Neural progenitor cell (in vitro differentiated cells): ENCODE data around the gene CD164L2. TPM values are rescaled to one million over a fixed set of nuclear protein-coding genes. Genes with fewer than 3 reads are reported as not detected.

Experiments used
- DNase-seq: peaks from one replicate; pipeline ENCODE4 v3.0.0-alpha.2; 2016; ENCODE audit warnings: low spot score
- H2AFZ ChIP-seq: fragments of 200-600 bp; sonication (generic); replicated peaks from 2 replicates; pipeline ENCODE4 v1.6.1; 2016; ENCODE audit warnings: antibody characterized with exemption
- H3F3A ChIP-seq: fragments of 200-600 bp; sonication (generic); 2 replicates; pipeline ENCODE4 v1.6.1; 2016; ENCODE audit warnings: antibody characterized with exemption, low read depth
- H3K27ac ChIP-seq: fragments of 200-600 bp; sonication (generic); 2 replicates; pipeline ENCODE4 v1.5.1; 2016; ENCODE audit warnings: mild to moderate bottlenecking
- H3K27me3 ChIP-seq: fragments of 200-600 bp; sonication (generic); 2 replicates; pipeline ENCODE4 v1.6.1; 2016; ENCODE audit warnings: mild to moderate bottlenecking, moderate library complexity
- H3K36me3 ChIP-seq: fragments of 200-600 bp; sonication (generic); 2 replicates; pipeline ENCODE4 v1.5.1; 2016
- H3K4me1 ChIP-seq: fragments of 200-600 bp; sonication (generic); 2 replicates; pipeline ENCODE4 v1.6.1; 2016; ENCODE audit warnings: mixed run types
- H3K4me2 ChIP-seq: fragments of 200-600 bp; sonication (generic); 2 replicates; pipeline ENCODE4 v1.6.1; 2016
- H3K4me3 ChIP-seq: fragments of 200-600 bp; sonication (generic); 2 replicates; pipeline ENCODE4 v1.5.1; 2016
- H3K79me2 ChIP-seq: fragments of 200-600 bp; sonication (generic); 2 replicates; pipeline ENCODE4 v1.6.1; 2016; ENCODE audit warnings: low read depth
- H3K9ac ChIP-seq: fragments of 200-600 bp; sonication (generic); 2 replicates; pipeline ENCODE4 v1.6.1; 2016
- H3K9me3 ChIP-seq: fragments of 200-600 bp; sonication (generic); 2 replicates; pipeline ENCODE4 v1.5.1; 2016; ENCODE audit warnings: low read depth
- H4K20me1 ChIP-seq: fragments of 200-600 bp; sonication (generic); 2 replicates; pipeline ENCODE4 v1.6.1; 2016; ENCODE audit warnings: low read depth
- H3K27ac Mint-ChIP-seq: 3 replicates; pipeline ENCODE4 v1.8.0; 2021; ENCODE audit warnings: mixed read lengths
- H3K27me3 Mint-ChIP-seq: 2 replicates; pipeline ENCODE4 v1.8.0; 2022; ENCODE audit warnings: low read depth, mild to moderate bottlenecking, inconsistent platforms, moderate library complexity, mixed read lengths; ENCODE audit not compliant: insufficient read depth
- H3K36me3 Mint-ChIP-seq: 3 replicates; pipeline ENCODE4 v1.8.0; 2021; ENCODE audit warnings: mixed read lengths
- H3K4me1 Mint-ChIP-seq: 3 replicates; pipeline ENCODE4 v1.8.0; 2021; ENCODE audit warnings: mixed read lengths
- H3K4me3 Mint-ChIP-seq: 3 replicates; pipeline ENCODE4 v1.8.0; 2021; ENCODE audit warnings: mild to moderate bottlenecking, moderate library complexity, mixed read lengths
- H3K9me3 Mint-ChIP-seq: 3 replicates; pipeline ENCODE4 v1.8.0; 2020; ENCODE audit warnings: mixed read lengths
- CTCF ChIP-seq: fragments of 200-600 bp; sonication (generic); IDR thresholded peaks from 2 replicates; pipeline ENCODE4 v1.5.1; 2017; ENCODE audit warnings: antibody characterized with exemption, mild to moderate bottlenecking
- EZH2 ChIP-seq: fragments of 200-600 bp; sonication (generic); IDR thresholded peaks from 2 replicates; pipeline ENCODE4 v1.6.1; 2017; ENCODE audit warnings: antibody characterized with exemption, mild to moderate bottlenecking, moderate library complexity
- EZH2phosphoT487 ChIP-seq: fragments of 200-600 bp; sonication (generic); IDR thresholded peaks from 2 replicates; pipeline ENCODE4 v1.6.1; 2017; ENCODE audit warnings: antibody characterized with exemption
- total RNA-seq: library from RNA; depleted of rRNA; stranded (reverse); fragments of >200 nt; gene quantifications from 2 replicates; pipeline ENCODE4 v1.2.3, GENCODE V29; 2015; ENCODE audit warnings: low replicate concordance

CD164L2 gene
- total RNA-seq, 1 donor from 2014 or later: 1.6 TPM

DNA sequence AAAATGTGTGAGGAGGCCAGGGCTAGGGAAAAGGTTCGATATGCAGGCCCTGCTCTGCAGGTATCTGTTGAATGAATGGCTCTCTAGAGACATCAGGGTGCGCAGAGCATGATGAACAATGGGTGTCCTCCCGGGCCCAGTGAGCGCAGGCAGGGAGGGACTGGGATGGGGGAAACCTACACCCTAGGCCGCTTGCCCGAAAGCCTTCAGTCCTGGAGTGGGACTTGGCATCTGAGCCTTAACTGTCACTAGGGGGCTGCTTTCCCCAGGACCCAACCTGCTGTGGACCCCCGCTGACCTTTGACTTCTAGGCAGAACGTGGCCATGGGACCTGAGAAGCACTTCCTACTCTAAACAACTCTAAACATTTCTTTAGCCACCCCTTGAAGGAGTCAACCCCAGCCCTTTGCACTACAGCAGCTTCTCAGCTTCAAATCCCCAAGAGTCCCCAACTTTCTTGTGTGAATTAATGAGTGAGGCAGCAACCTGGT, 15.9 kb downstream of the CD164L2 start:
- no peak for TF ChIP-seq EZH2phosphoT487
- TF ChIP-seq EZH2: no peak
- no peak for TF ChIP-seq CTCF
- Mint-ChIP-seq H3K4me3 (peak overlapping the region; percentile 86), H3K27me3 (peaks cover 15% of the 10 kb centered on the region), H3K36me3 (peaks cover 2% of the 10 kb centered on the region), H3K9me3 (no peaks in the 10 kb centered on the region), H3K4me1 (peaks cover 46% of the 10 kb centered on the region), H3K27ac (peak overlapping the region; percentile 93)
- peaks cover 50% of the 10 kb centered on the region for H3F3A ChIP-seq
- H3K4me1 ChIP-seq: peaks cover 26% of the 10 kb centered on the region
- peak overlapping the region; percentile 65 for H3K4me3 ChIP-seq
- H3K9ac ChIP-seq: no peak overlapping the region
- no peaks in the 10 kb centered on the region for H3K36me3 ChIP-seq
- peaks cover 20% of the 10 kb centered on the region for H4K20me1 ChIP-seq
- H3K27ac ChIP-seq: no peak overlapping the region
- no peaks in the 10 kb centered on the region for H3K9me3 ChIP-seq
- peaks cover 8% of the 10 kb centered on the region for H3K27me3 ChIP-seq
- no peak for DNase-seq
- H3K4me2 ChIP-seq: peak overlapping the region; percentile 92
- H3K79me2 ChIP-seq: no peaks in the 10 kb centered on the region
- peak overlapping the region; percentile 92 for H2AFZ ChIP-seq

- Histone ChIP-seq H3K9me3 (no peaks in the 10 kb centered on the region), H3K9ac (no peak within 1 kb of the TSS), H3K4me3 (peak within 1 kb of the TSS; percentile 65), H4K20me1 (peaks cover 20% of the 10 kb centered on the region), H3K27me3 (peaks cover 14% of the 10 kb centered on the region), H2AFZ (peak within 1 kb of the TSS; percentile 92), H3K4me2 (peak within 1 kb of the TSS; percentile 92), H3F3A (peaks cover 50% of the 10 kb centered on the region), H3K36me3 (no peaks in the 10 kb centered on the region), H3K27ac (peak within 1 kb of the TSS; percentile 48), H3K79me2 (no peaks in the 10 kb centered on the region), H3K4me1 (peaks cover 26% of the 10 kb centered on the region)
- H3K4me1 Mint-ChIP-seq: peaks cover 46% of the 10 kb centered on the region
- DNase-seq: peak; percentile 89
- H3K27me3 Mint-ChIP-seq: peaks cover 15% of the 10 kb centered on the region
- peak within 1 kb of the TSS; percentile 93 for H3K27ac Mint-ChIP-seq
- H3K4me3 Mint-ChIP-seq: peak within 1 kb of the TSS; percentile 94
- TF ChIP-seq CTCF (peak; percentile 51), EZH2phosphoT487 (no peak)
- H3K9me3 Mint-ChIP-seq: no peaks in the 10 kb centered on the region
- peaks cover 2% of the 10 kb centered on the region for H3K36me3 Mint-ChIP-seq
Observed at GRCh38 chr1:27366411-27367159, 16.5 kb downstream of the CD164L2 start, which contains the start of gene MAP3K6. Gene MAP3K6, minus strand, starts transcription at chr1:27366961. Its CDS starts 364 bp downstream, at chr1:27366597.

DNA sequence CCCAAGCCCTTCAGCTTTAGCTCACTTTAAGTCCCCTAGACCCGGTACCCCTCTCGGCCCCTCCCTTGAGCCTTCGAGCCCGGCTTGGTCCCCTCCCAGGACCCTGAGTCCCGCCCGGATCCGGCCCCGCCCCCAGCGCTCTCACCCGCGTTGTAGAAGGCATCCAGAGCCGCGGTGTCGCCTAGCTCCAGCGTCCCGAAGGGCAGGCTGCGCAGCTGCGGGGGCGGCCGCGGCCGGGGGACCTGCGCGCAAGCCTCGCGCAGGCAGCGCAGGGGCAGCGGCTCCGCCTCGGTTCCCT, 17.1 kb downstream of the CD164L2 start:
- no peaks in the 10 kb centered on the region for H3K9me3 Mint-ChIP-seq
- Histone ChIP-seq H3K36me3 (no peaks in the 10 kb centered on the region), H3K27ac (peak overlapping the region; percentile 48), H3K79me2 (no peaks in the 10 kb centered on the region), H4K20me1 (peaks cover 20% of the 10 kb centered on the region), H3K27me3 (peaks cover 19% of the 10 kb centered on the region), H3K4me1 (peaks cover 26% of the 10 kb centered on the region), H3K9me3 (no peaks in the 10 kb centered on the region), H3K9ac (no peak overlapping the region), H2AFZ (peak overlapping the region; percentile 84), H3K4me2 (peak overlapping the region; percentile 92), H3K4me3 (peak overlapping the region; percentile 65), H3F3A (peaks cover 50% of the 10 kb centered on the region)
- peaks cover 46% of the 10 kb centered on the region for H3K4me1 Mint-ChIP-seq
- H3K27me3 Mint-ChIP-seq: peaks cover 15% of the 10 kb centered on the region
- no peak for TF ChIP-seq EZH2
- TF ChIP-seq EZH2phosphoT487: no peak
- TF ChIP-seq CTCF: no peak
- peak; percentile 95 for DNase-seq
- H3K36me3 Mint-ChIP-seq: peaks cover 2% of the 10 kb centered on the region
- peak overlapping the region; percentile 94 for H3K4me3 Mint-ChIP-seq
- peak overlapping the region; percentile 91 for H3K27ac Mint-ChIP-seq
